Activated CD8-positive, alpha-beta T cell treated with anti-CD3 and anti-CD28 coated beads, Interleukin-2, amount 10 ng/mL, durations not matched to agents 7 days and 5 days (primary cell): ENCODE results near the gene ERC1. TPM values are rescaled to one million over a fixed set of nuclear protein-coding genes. Genes with fewer than 3 reads are reported as not detected.

Source experiments
- ATAC-seq: fragments of 150-1000 bp; cut with Tn5 transposase; one replicate; pipeline ENCODE4 v1.10.0; 2021; ENCODE audit warnings: moderate library complexity
- CTCF ChIA-PET: fragments of 350-600 bp; sonication (Branson Sonifier 250); formaldehyde crosslinking; loops from one replicate; lab custom pipeline; 2021; ENCODE audit warnings: antibody characterized with exemption; lab: Charles Lee
- POLR2A ChIA-PET: fragments of 350-600 bp; sonication (Branson Sonifier 250); formaldehyde crosslinking; loops from one replicate; lab custom pipeline; 2021; ENCODE audit warnings: antibody characterized with exemption; lab: Charles Lee
- DNase-seq: peaks from one replicate; pipeline ENCODE4 v3.0.0-alpha.2; 2020
- H3K27ac Mint-ChIP-seq: one replicate; pipeline ENCODE4 v1.8.0; 2021; ENCODE audit warnings: mild to moderate bottlenecking, mixed read lengths
- H3K27me3 Mint-ChIP-seq: one replicate; pipeline ENCODE4 v1.8.0; 2021; ENCODE audit warnings: low read depth, mixed read lengths
- H3K36me3 Mint-ChIP-seq: one replicate; pipeline ENCODE4 v1.8.0; 2021; ENCODE audit warnings: low read depth, mixed read lengths
- H3K4me1 Mint-ChIP-seq: one replicate; pipeline ENCODE4 v1.8.0; 2021; ENCODE audit warnings: low read depth, mixed read lengths
- H3K4me3 Mint-ChIP-seq: one replicate; pipeline ENCODE4 v1.8.0; 2021; ENCODE audit warnings: mild to moderate bottlenecking, mixed read lengths
- H3K9me3 Mint-ChIP-seq: one replicate; pipeline ENCODE4 v1.8.0; 2022; ENCODE audit warnings: mixed read lengths; ENCODE audit not compliant: insufficient read depth
- total RNA-seq, 2 experiments: library from RNA; stranded (reverse); gene quantifications; one replicate each; pipeline ENCODE4 v1.2.3, GENCODE V29; 2021

The ERC1 gene
- total RNA-seq, 2 experiments from 2014 or later: 25.2 to 32.9 TPM

DNA sequence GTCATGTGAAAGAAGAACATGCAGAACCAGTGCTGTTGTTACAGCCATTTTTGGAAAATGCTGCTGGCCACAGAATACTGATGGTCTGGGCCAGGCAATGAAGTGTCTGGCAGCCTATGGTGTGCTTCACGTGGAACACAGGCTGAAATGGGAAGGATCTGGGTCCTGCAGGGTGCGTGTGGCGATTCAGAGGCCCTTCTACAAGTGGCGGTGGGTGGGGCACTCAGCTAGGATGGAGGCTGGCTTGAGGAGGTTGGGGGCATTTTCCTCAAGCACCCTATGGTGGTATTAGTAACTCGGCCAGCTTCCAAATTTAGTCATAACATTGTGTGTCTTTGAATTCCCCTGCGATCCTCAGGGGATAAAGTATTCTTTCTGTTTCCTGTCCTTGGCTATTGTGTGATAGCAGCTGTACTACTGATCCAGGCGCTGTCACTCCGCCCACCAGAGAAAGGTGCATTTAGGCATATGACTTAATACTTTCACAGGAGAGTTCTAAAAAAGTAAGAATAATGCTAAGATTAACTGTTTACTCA is 32.4 kb upstream of the ERC1 start:
- no peak overlapping the region for H3K4me3 Mint-ChIP-seq
- ChIA-PET POLR2A (no interaction called here), CTCF (interaction anchor here (0.7 kb wide), 1 partner anchor 624 kb away, joined by 3 read pairs; no protein-coding TSS in a partner anchor)
- no peak for DNase-seq
- no peak for ATAC-seq
- H3K27ac Mint-ChIP-seq: no peak overlapping the region
- no peaks in the 10 kb centered on the region for H3K9me3 Mint-ChIP-seq
- H3K36me3 Mint-ChIP-seq: no peaks in the 10 kb centered on the region
- H3K27me3 Mint-ChIP-seq: no peaks in the 10 kb centered on the region
- peaks cover 9% of the 10 kb centered on the region for H3K4me1 Mint-ChIP-seq

DNA sequence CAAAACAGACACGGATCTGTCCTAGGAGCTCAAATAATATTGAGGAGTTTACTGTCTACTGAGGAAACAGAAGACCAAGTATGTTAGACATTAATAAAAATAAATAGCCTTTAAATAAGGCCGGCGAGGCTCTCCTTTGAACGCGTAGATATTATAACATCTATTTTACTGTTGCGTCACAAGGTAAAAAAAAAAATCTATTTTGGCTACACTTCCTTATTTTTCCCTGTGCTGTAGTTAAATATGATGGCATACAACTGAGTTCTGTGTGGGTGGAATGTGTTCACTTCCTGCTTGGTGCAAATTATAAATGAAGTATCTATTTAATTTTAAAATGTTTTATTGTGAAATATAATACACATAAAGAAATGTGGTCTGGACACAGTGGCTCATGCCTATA is 24.3 kb upstream of the ERC1 start:
- POLR2A ChIA-PET: no interaction called here
- Mint-ChIP-seq H3K27me3 (no peaks in the 10 kb centered on the region), H3K4me3 (no peak overlapping the region), H3K27ac (no peak overlapping the region), H3K36me3 (no peaks in the 10 kb centered on the region), H3K4me1 (peaks cover 4% of the 10 kb centered on the region), H3K9me3 (no peaks in the 10 kb centered on the region)
- DNase-seq (no peak), ATAC-seq (no peak)
- CTCF ChIA-PET: no interaction called here

- Mint-ChIP-seq H3K4me3 (no peak overlapping the region), H3K27ac (no peak overlapping the region), H3K9me3 (no peaks in the 10 kb centered on the region), H3K4me1 (no peaks in the 10 kb centered on the region), H3K27me3 (no peaks in the 10 kb centered on the region), H3K36me3 (no peaks in the 10 kb centered on the region)
- ATAC-seq (no peak), DNase-seq (no peak)
- ChIA-PET CTCF (interaction anchor here (1.2 to 1.5 kb wide), 2 partner anchors 125 to 615 kb away, joined by 3 to 5 read pairs; no protein-coding TSS in a partner anchor), POLR2A (interaction anchor here (0.5 kb wide), 1 partner anchor 14 kb away, joined by 3 read pairs; no protein-coding TSS in a partner anchor)
Measured at GRCh38 chr12:967641-968040, 23.4 kb upstream of the ERC1 start.

- ChIA-PET POLR2A (no interaction called here), CTCF (interaction anchor here (0.8 to 1.5 kb wide), 3 partner anchors 124 to 614 kb away, joined by 3 to 5 read pairs (median 3); no protein-coding TSS in a partner anchor)
- Mint-ChIP-seq H3K36me3 (no peaks in the 10 kb centered on the region), H3K4me3 (no peak overlapping the region), H3K4me1 (no peaks in the 10 kb centered on the region), H3K27me3 (no peaks in the 10 kb centered on the region), H3K27ac (no peak overlapping the region), H3K9me3 (no peaks in the 10 kb centered on the region)
- ATAC-seq (no peak), DNase-seq (no peak)
Measured at GRCh38 chr12:968545-968944, 22.5 kb upstream of the ERC1 start.

GRCh38 chr12:969821-970220 is 21.2 kb upstream of the ERC1 start:
- H3K9me3 Mint-ChIP-seq: no peaks in the 10 kb centered on the region
- H3K4me3 Mint-ChIP-seq: no peak overlapping the region
- ChIA-PET POLR2A (no interaction called here), CTCF (interaction anchor here (1.5 kb wide), 1 partner anchor 20 kb away, joined by 3 read pairs; no protein-coding TSS in a partner anchor)
- ATAC-seq: no peak
- H3K27ac Mint-ChIP-seq: no peak overlapping the region
- no peaks in the 10 kb centered on the region for H3K27me3 Mint-ChIP-seq
- no peaks in the 10 kb centered on the region for H3K4me1 Mint-ChIP-seq
- H3K36me3 Mint-ChIP-seq: no peaks in the 10 kb centered on the region
- no peak for DNase-seq

DNA sequence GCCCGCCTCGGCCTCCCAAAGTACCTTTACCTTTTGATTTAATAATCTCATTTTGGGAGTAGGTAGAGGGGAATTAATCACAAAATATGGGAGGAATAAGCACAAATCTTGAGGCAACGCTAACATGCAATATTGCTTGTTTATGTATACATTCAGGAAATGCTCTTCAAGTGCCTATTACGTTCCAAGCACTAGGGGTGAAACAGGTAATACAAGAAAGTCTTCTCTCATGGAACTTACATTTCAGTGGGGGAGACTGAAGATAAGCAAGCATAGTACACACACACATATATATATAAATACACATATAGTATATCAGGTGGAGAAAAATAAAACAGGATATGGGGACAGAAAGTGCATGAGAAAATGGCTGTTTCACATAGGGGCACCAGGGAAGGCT is 19.0 kb upstream of the ERC1 start:
- no peak for DNase-seq
- CTCF ChIA-PET: no interaction called here

GRCh38 chr12:974271-974862 is 16.7 kb upstream of the ERC1 start:
- no peak overlapping the region for H3K27ac Mint-ChIP-seq
- no peaks in the 10 kb centered on the region for H3K9me3 Mint-ChIP-seq
- no peak overlapping the region for H3K4me3 Mint-ChIP-seq
- CTCF ChIA-PET: no interaction called here
- DNase-seq: no peak
- no peaks in the 10 kb centered on the region for H3K27me3 Mint-ChIP-seq
- H3K36me3 Mint-ChIP-seq: no peaks in the 10 kb centered on the region
- POLR2A ChIA-PET: interaction anchor here (0.5 kb wide), 1 partner anchor 230 kb away, joined by 3 read pairs; no protein-coding TSS in a partner anchor
- no peak for ATAC-seq
- no peaks in the 10 kb centered on the region for H3K4me1 Mint-ChIP-seq

More for the DNA sequence above, 19.0 kb upstream of the ERC1 start:
- Mint-ChIP-seq H3K27me3 (no peaks in the 10 kb centered on the region), H3K27ac (no peak overlapping the region), H3K9me3 (no peaks in the 10 kb centered on the region), H3K4me3 (no peak overlapping the region), H3K36me3 (no peaks in the 10 kb centered on the region), H3K4me1 (no peaks in the 10 kb centered on the region)
- POLR2A ChIA-PET: no interaction called here
- no peak for ATAC-seq

DNA sequence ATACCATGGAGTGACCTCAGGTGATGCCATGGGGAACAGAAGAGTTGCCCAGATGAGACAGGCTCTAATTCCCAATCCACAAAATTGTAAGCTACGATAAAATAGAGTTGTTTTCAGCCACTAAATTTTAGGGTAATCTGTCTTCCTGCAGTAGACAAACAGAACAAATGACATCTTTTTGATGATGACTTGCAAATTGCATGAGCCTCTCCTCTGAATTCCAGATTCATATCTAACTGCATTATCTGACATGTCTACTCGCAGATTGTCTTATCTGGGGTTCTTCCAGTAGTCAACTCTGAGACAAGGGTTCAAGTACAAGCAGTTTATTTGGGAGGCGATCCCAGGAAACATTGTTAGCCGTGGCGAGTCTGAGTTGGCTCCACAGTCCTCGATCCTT is 14.4 kb upstream of the ERC1 start:
- ChIA-PET POLR2A (no interaction called here), CTCF (no interaction called here)
- no peak for ATAC-seq
- Mint-ChIP-seq H3K4me3 (no peak overlapping the region), H3K4me1 (no peaks in the 10 kb centered on the region), H3K27ac (no peak overlapping the region), H3K36me3 (no peaks in the 10 kb centered on the region), H3K27me3 (no peaks in the 10 kb centered on the region), H3K9me3 (no peaks in the 10 kb centered on the region)
- DNase-seq: no peak

DNA sequence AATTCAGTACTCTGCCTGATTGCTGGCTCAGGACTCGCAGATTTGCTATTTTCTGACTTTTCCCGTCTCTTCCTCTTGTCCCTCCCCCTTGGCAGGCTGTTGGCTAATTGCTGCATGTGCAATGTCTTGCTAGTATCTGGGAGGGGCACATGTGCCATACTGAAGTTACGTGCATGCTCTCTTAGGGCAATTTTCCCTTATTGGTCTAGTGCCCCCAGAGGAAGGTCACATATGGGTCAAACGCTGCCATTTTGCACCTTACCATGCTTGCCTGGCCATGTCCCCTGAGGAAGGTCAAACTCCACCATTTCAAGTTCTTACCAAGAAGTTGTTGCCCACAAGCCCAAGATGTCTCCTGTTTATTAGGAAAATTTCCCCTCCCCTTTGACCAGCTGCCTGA is 13.9 kb upstream of the ERC1 start:
- H3K4me3 Mint-ChIP-seq: no peak overlapping the region
- H3K9me3 Mint-ChIP-seq: no peaks in the 10 kb centered on the region
- H3K27ac Mint-ChIP-seq: no peak overlapping the region
- H3K27me3 Mint-ChIP-seq: no peaks in the 10 kb centered on the region
- no peaks in the 10 kb centered on the region for H3K36me3 Mint-ChIP-seq
- ATAC-seq: no peak
- CTCF ChIA-PET: interaction anchor here (0.6 kb wide), 1 partner anchor 607 kb away, joined by 3 read pairs; no protein-coding TSS in a partner anchor
- POLR2A ChIA-PET: interaction anchor here (0.9 kb wide), 1 partner anchor 80 kb away, joined by 3 read pairs; no protein-coding TSS in a partner anchor
- no peaks in the 10 kb centered on the region for H3K4me1 Mint-ChIP-seq
- no peak for DNase-seq

DNA sequence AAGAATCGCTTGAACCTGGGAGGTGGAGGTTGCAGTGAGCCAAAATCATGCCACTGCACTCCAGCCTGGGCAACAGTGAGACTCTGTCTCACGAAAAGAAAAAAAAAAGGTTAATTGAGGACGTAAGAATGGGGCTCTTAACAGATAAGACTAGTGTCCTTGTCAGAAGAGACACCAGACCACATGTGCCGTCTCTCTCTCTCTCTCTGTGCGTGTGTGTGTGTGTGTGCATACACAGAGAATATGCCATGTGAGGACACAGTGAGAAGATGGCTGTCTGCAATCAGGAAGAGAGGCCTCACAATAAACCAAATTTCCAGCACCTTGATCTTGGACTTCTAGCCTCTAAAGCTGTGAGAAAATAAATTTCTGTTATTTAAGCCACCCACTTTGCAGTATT is 11.7 kb upstream of the ERC1 start:
- POLR2A ChIA-PET: no interaction called here

GRCh38 chr12:981176-981828 is 9.7 kb upstream of the ERC1 start:
- Mint-ChIP-seq H3K27ac (no peak overlapping the region), H3K4me1 (no peaks in the 10 kb centered on the region), H3K9me3 (no peaks in the 10 kb centered on the region), H3K36me3 (no peaks in the 10 kb centered on the region), H3K27me3 (no peaks in the 10 kb centered on the region), H3K4me3 (no peak overlapping the region)
- ChIA-PET CTCF (interaction anchor here (1.2 kb wide), 1 partner anchor 112 kb away, joined by 3 read pairs; no protein-coding TSS in a partner anchor), POLR2A (interaction anchor here (0.6 kb wide), 2 partner anchors 14 to 228 kb away, joined by 3 read pairs; no protein-coding TSS in a partner anchor)
- DNase-seq (no peak), ATAC-seq (no peak)

More for the DNA sequence above, 11.7 kb upstream of the ERC1 start:
- Mint-ChIP-seq H3K36me3 (no peaks in the 10 kb centered on the region), H3K4me3 (no peak overlapping the region), H3K27me3 (no peaks in the 10 kb centered on the region), H3K27ac (no peak overlapping the region), H3K4me1 (no peaks in the 10 kb centered on the region), H3K9me3 (no peaks in the 10 kb centered on the region)
- CTCF ChIA-PET: no interaction called here
- ATAC-seq (no peak), DNase-seq (no peak)

DNA sequence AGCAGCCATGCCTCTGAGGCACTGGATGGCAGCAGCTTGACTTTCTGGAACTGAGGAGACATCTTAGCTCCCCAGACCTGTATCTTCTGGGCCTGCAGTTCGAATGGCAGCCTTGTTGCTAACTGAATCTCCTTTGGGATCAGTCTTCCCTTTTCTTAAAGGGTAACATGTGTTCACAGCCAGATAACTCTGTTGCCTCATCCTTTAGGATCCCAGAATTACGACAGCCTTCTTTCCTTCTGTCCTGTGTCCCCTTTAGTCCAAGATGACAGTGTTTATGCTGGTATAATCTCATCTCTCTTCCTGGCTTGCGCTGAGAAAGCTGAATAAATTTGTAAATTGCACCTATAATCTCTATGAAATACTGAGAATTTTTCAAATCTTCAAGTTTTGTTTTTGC is 9.1 kb upstream of the ERC1 start:
- Mint-ChIP-seq H3K9me3 (no peaks in the 10 kb centered on the region), H3K27ac (no peak overlapping the region), H3K4me1 (no peaks in the 10 kb centered on the region), H3K27me3 (no peaks in the 10 kb centered on the region), H3K4me3 (no peak overlapping the region), H3K36me3 (no peaks in the 10 kb centered on the region)
- CTCF ChIA-PET: interaction anchor here (1.2 kb wide), 1 partner anchor 111 kb away, joined by 3 read pairs; no protein-coding TSS in a partner anchor
- ATAC-seq (no peak), DNase-seq (no peak)
- POLR2A ChIA-PET: no interaction called here
